Measurements from ENCODE around the gene RNF38.

DNA sequence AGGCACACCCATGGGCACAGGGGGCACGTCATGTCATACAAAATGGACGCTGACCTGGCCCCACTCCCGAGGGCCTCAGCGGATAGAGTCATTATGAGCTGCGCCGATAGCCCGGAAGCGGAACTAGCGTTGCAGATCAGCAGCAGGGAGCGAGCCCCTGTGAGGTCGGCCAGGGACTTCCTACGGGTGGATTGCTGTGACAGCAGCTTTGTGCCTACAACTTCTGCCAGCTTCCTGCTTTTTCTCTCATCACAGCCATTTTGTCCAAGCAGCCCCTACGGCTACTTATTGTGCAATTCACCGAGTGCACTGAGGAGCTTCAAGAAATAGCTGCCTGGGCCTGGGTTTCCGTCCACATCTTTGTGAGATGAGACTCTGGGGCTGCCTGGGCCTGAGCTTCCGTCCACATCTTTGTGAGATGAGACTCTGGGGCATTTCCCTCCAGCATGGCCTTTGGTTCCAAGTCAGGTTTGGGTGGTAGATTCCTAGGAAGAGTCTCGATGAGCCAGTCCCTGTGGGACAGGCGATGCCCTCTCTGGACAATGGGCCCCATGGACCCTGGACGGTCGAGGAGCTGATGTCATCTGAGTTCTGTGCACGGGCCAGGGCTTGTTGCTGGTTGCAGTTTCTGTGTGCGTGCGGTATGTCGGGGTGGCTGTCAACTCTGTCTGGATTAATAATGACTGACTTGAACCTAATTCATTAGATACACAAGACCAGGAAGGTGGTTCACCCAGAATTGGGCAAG lies 74.8 kb downstream of the RNF38 start:
- TF ChIP-seq EZH2 (IDR thresholded peaks at IDR 0.05), result no peak
- TF ChIP-seq, protein P1, sequence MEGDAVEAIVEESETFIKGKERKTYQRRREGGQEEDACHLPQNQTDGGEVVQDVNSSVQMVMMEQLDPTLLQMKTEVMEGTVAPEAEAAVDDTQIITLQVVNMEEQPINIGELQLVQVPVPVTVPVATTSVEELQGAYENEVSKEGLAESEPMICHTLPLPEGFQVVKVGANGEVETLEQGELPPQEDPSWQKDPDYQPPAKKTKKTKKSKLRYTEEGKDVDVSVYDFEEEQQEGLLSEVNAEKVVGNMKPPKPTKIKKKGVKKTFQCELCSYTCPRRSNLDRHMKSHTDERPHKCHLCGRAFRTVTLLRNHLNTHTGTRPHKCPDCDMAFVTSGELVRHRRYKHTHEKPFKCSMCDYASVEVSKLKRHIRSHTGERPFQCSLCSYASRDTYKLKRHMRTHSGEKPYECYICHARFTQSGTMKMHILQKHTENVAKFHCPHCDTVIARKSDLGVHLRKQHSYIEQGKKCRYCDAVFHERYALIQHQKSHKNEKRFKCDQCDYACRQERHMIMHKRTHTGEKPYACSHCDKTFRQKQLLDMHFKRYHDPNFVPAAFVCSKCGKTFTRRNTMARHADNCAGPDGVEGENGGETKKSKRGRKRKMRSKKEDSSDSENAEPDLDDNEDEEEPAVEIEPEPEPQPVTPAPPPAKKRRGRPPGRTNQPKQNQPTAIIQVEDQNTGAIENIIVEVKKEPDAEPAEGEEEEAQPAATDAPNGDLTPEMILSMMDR (IDR thresholded peaks at IDR 0.05 in 2 of 3, conservative IDR thresholded peaks at IDR 0.05 in 1 of 3; ENCODE audit: borderline replicate concordance in 1 of 3, insufficient read depth in 1 of 3, low read depth in 2 of 3, low read length in 2 of 3), result no peak
- no peak for TF ChIP-seq RAD21 (IDR thresholded peaks at IDR 0.05; ENCODE audit: low read depth)
- TF ChIP-seq CEBPB (IDR thresholded peaks at IDR 0.05; ENCODE audit: low read depth), result no peak
- no peak for TF ChIP-seq TCF7L2 (IDR thresholded peaks at IDR 0.05; ENCODE audit: borderline replicate concordance, extremely low read depth, insufficient read depth, insufficient read length)
- TF ChIP-seq POLR2A (IDR thresholded peaks at IDR 0.05; ENCODE audit: borderline replicate concordance, extremely low read depth, insufficient read depth, insufficient read length), result no peak
- TF ChIP-seq, protein P2, sequence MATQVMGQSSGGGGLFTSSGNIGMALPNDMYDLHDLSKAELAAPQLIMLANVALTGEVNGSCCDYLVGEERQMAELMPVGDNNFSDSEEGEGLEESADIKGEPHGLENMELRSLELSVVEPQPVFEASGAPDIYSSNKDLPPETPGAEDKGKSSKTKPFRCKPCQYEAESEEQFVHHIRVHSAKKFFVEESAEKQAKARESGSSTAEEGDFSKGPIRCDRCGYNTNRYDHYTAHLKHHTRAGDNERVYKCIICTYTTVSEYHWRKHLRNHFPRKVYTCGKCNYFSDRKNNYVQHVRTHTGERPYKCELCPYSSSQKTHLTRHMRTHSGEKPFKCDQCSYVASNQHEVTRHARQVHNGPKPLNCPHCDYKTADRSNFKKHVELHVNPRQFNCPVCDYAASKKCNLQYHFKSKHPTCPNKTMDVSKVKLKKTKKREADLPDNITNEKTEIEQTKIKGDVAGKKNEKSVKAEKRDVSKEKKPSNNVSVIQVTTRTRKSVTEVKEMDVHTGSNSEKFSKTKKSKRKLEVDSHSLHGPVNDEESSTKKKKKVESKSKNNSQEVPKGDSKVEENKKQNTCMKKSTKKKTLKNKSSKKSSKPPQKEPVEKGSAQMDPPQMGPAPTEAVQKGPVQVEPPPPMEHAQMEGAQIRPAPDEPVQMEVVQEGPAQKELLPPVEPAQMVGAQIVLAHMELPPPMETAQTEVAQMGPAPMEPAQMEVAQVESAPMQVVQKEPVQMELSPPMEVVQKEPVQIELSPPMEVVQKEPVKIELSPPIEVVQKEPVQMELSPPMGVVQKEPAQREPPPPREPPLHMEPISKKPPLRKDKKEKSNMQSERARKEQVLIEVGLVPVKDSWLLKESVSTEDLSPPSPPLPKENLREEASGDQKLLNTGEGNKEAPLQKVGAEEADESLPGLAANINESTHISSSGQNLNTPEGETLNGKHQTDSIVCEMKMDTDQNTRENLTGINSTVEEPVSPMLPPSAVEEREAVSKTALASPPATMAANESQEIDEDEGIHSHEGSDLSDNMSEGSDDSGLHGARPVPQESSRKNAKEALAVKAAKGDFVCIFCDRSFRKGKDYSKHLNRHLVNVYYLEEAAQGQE (IDR thresholded peaks at IDR 0.05; ENCODE audit: low read depth), result no peak
- TF ChIP-seq EZH2phosphoT487 (IDR thresholded peaks at IDR 0.05; ENCODE audit: borderline replicate concordance), result no peak
- TF ChIP-seq FOSL1 (IDR thresholded peaks at IDR 0.05; ENCODE audit: low read depth), result no peak
- no peak for TF ChIP-seq POLR2AphosphoS5 (IDR thresholded peaks at IDR 0.05; ENCODE audit: low read depth, low read length)
- TF ChIP-seq JUND (IDR thresholded peaks at IDR 0.05), result no peak
- TF ChIP-seq, protein P3, sequence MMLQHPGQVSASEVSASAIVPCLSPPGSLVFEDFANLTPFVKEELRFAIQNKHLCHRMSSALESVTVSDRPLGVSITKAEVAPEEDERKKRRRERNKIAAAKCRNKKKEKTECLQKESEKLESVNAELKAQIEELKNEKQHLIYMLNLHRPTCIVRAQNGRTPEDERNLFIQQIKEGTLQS (IDR thresholded peaks at IDR 0.05), result no peak
- TF ChIP-seq SP1 (IDR thresholded peaks at IDR 0.05; ENCODE audit: low read depth), result no peak
